GM19324 (cell line): ENCODE data around the gene PIP.
"Not testable (repeated sequence)": the region's sequence is repeated elsewhere in the genome, so short reads cannot be mapped to it uniquely, and the experiment has no call there.

Experiments used
- ATAC-seq: cut with Tn5 transposase; IDR thresholded peaks from one replicate; pipeline ENCODE4 v1.9.1; 2021; ENCODE audit warnings: mild to moderate bottlenecking, moderate library complexity; ENCODE audit not compliant: unreplicated experiment, low FRiP score

The PIP gene

DNA sequence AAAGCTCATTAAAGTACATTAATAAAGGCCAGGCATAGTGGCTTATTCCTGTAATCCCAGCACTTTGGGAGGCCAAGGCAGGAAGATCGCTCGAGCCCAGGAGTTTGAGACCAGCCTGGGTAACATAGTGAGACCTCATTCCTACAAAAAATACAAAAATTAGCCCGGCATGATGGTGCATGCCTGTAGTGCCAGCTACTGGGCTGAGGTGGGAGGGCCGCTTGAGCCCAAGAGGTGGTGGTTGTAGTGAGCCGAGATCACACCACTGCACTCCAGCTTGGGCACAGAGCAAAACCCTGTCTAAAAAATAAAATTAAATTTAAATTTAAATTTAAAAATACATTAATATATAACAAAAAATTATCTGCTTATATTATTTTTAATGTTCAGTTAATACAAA lies 44.3 kb downstream of the PIP start:
- ATAC-seq = no peak

DNA sequence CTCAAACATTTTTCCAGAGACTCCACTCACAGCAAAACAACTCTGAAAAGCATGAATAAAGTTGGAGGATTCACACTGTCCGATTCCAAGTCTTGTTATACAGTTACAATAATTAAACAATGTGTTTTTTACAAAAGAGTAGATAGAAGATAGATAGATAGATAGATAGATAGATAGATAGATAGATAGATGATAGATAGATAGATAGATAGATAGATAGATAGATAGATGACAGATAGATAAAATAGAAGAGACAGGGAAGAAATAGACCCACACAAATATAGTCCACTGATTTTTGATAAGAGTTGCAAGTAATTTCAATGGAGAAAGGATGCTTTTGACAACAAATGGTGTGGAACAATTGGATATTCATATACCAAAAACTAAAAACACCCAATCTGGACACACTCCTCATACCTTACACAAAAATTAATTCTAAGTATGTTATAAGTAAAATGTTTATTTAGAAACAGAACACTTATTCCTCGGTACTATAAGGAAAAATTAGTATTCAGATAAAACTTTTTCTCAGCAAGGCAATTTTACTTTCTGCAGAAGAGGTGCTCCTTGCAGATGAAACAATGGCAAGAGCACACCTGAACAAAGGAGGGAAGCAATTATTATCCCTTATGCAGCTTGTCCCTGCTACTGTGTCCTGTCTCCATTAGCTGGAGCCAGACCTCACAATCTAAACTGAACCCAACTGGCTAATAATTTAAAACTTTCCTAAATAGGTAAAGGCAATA lies 45.7 kb downstream of the PIP start:
- ATAC-seq = no peak

DNA sequence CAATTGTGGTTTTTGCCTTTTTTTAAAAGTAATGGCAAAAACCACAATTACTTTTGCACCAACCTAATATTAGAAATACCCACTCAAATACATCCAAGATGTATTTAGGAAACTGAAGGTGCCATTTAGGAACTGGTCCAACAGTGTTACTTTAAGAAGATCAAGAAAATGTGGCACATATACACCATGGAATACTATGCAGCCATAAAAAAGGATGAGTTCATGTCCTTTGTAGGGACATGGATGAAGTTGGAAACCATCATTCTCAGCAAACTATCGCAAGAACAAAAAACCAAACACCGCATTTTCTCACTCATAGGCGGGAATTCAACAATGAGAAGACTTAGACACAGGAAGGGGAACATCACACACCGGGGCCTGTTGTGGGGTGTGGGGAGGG lies 48.9 kb downstream of the PIP start:
- not testable (repeated sequence) for ATAC-seq

DNA sequence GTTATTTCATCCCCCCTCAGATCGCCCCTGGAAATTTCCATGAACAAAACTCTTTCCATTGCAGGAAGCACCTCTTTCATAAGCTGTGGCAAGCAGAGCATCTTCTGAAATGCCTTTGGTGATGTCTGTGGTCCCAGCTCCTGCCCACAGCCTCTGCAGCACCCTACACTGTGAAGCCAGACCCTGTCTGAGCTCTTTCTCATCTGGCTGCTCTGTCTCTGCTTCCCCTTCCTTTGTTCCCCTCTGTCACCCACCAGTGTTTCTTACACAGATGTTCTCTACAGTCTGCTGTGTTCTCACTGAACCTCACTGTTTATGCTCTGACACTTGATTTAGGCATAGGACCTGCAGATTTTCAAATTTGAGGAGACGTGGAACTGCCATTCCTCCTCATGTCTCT lies 49.5 kb downstream of the PIP start:
- ATAC-seq = no peak

DNA sequence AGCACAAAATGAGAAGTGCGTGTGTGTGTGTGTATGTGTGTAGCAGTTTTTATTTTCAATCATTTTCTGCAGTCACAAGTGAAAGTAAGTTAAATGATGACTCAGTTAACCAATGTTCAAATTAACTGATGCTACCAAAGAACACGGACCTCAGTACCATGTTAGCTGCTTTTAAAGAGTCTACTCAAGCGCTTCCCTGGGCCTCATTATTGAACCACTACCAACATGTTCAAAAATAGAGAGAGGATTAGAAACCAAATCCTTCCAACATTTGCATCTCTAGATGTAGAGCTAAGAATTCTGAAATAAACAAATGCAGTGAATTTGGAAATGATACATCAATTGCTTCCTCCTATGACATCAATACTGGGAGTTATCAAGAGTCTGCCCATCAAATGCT lies 51.1 kb downstream of the PIP start, which contains the start of gene TAS2R39:
Gene TAS2R39, plus strand, starts transcription at position 396 of the 400 bp plus-strand sequence. Its CDS starts 0 bp downstream, at position 396.
- ATAC-seq = no peak

DNA sequence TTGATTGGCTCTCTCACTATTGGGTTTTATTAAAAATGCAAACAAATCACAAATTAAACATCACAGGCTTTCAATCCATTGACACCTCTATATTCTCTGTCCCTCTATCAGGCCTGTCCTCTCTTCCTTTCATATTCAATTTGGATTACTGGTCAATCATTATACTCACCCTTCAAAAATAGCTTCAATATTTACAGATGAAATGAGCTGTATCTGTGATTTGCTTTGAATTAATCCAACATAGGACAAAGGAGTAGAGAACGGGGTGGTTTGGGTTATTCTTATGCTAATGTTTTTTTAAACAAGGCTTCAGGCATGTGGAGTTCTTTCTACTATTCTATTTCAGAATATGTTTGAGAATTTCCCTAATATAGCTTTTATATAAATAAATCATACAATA lies 53.7 kb downstream of the PIP start:
- ATAC-seq = no peak

DNA sequence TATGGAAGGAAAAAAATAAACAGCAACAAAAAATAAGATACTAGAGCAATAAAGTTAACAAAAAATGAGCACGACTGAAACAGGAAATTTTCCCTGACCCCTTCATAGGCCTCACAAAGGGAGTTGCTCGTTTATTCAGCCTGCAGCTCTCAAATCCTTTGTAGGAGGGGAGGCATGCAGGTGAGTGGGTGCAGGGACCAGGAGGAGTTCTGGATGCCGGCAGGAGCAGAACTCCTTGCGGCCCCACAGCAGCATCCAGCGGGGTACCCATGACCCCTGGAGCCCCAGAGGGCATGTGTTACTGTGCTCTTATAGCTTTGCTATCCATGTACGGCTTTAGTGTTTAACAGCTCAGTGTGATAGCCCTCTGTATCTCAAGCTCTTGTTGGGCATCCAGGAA lies 57.1 kb downstream of the PIP start:
- no peak for ATAC-seq
